ENCODE results near the gene OSBPL9. TPM values are rescaled to one million over a fixed set of nuclear protein-coding genes. Genes with fewer than 3 reads are reported as not detected.

OSBPL9 gene
- total RNA-seq, 1 experiment from 2014 or later = 52.6 TPM

- H3K36me3 ChIP-seq (ENCODE audit: control insufficient read depth in 1 of 2, insufficient read depth in 2 of 2, low read length in 2 of 2) = no peaks in the 10 kb centered on the region
- no peak overlapping the region for H2AFZ ChIP-seq (ENCODE audit: low read depth, low read length, poor library complexity, severe bottlenecking)
- peaks cover 30 to 43% of the 10 kb centered on the region in 2 experiments for H3K4me1 ChIP-seq (ENCODE audit: control insufficient read depth in 1 of 2, insufficient read depth in 2 of 2, low read length in 2 of 2)
- no peak overlapping the region for H3K9ac ChIP-seq (ENCODE audit: low read length)
- no peaks in the 10 kb centered on the region for H3K27me3 ChIP-seq (ENCODE audit: insufficient read depth, low read length)
- H3K4me2 ChIP-seq (ENCODE audit: low read length) = no peak overlapping the region
- H3K9me2 ChIP-seq (ENCODE audit: insufficient read depth) = no peaks in the 10 kb centered on the region
- no peak for ATAC-seq
- H3K79me2 ChIP-seq (ENCODE audit: insufficient read depth, low read length) = peaks cover 84% of the 10 kb centered on the region
- no peak overlapping the region for H3K27ac ChIP-seq (ENCODE audit: low read depth, low read length)
- RAD21 ChIA-PET (ENCODE audit: low non-redundant PET in 1 of 2, low total read pairs in 2 of 2, uncharacterized antibody in 2 of 2, unreplicated experiment in 2 of 2) = no interaction called here
- no peak overlapping the region for H3K4me3 ChIP-seq (replicated peaks in 1 of 2; ENCODE audit: low read depth in 1 of 2, low read length in 2 of 2)
- DNase-seq (ENCODE audit: low read depth, low spot score) = no peak
- BruUV-seq (replicated peaks) = no TSS peak
- no peaks in the 10 kb centered on the region for H3K9me3 ChIP-seq (ENCODE audit: control insufficient read depth in 1 of 2, insufficient read depth in 1 of 2, low read depth in 1 of 2, low read length in 2 of 2)
- H4K20me1 ChIP-seq (ENCODE audit: insufficient read depth) = no peaks in the 10 kb centered on the region
- POLR2A ChIA-PET = no interaction called here
- CTCF ChIA-PET = no interaction called here
- intact Hi-C loops (cut with micrococcal nuclease) = loop anchor here (10.0 kb wide), 1 partner anchor 380 kb away; no protein-coding TSS in a partner anchor
- TF ChIP-seq RAD21 (IDR thresholded peaks at IDR 0.05; ENCODE audit: low read depth) = no peak
These were observed 8.0 kb downstream of the OSBPL9 start for GRCh38 chr1:51624855-51625254.

GRCh38 chr1:51627672-51628071 lies 10.8 kb downstream of the OSBPL9 start:
- TF ChIP-seq CTCF (IDR thresholded peaks at IDR 0.05 in 2 of 3, conservative IDR thresholded peaks at IDR 0.05 in 1 of 3; ENCODE audit: borderline replicate concordance in 1 of 3, insufficient read depth in 1 of 3, low read depth in 2 of 3, low read length in 2 of 3) (peak; percentile 41 to 59 (median 52); a peak in 5 of 6 replicates), CBX3 (IDR thresholded peaks at IDR 0.05; ENCODE audit: low read depth) (no peak), RAD21 (IDR thresholded peaks at IDR 0.05; ENCODE audit: low read depth) (peak; percentile 71)

More at GRCh38 chr1:51627672-51628071, 10.8 kb downstream of the OSBPL9 start:
- no peak overlapping the region for H3K4me3 ChIP-seq (replicated peaks in 1 of 2; ENCODE audit: low read depth in 1 of 2, low read length in 2 of 2)
- H2AFZ ChIP-seq (ENCODE audit: low read depth, low read length, poor library complexity, severe bottlenecking) = no peak overlapping the region
- H3K9me3 ChIP-seq (ENCODE audit: control insufficient read depth in 1 of 2, insufficient read depth in 1 of 2, low read depth in 1 of 2, low read length in 2 of 2) = no peaks in the 10 kb centered on the region
- no peak overlapping the region for H3K4me2 ChIP-seq (ENCODE audit: low read length)
- ChIA-PET RAD21 (ENCODE audit: low non-redundant PET in 1 of 2, low total read pairs in 2 of 2, uncharacterized antibody in 2 of 2, unreplicated experiment in 2 of 2) (no interaction called here), POLR2A (no interaction called here), CTCF (interaction anchor here (1.5 to 1.9 kb wide), 2 partner anchors 9 to 141 kb away, joined by 3 to 16 read pairs; no protein-coding TSS in a partner anchor)
- no peaks in the 10 kb centered on the region for H3K9me2 ChIP-seq (ENCODE audit: insufficient read depth)
- no TSS peak for BruUV-seq (replicated peaks)
- H3K36me3 ChIP-seq (ENCODE audit: control insufficient read depth in 1 of 2, insufficient read depth in 2 of 2, low read length in 2 of 2) = no peaks in the 10 kb centered on the region
- H3K9ac ChIP-seq (ENCODE audit: low read length) = no peak overlapping the region
- H3K27ac ChIP-seq (ENCODE audit: low read depth, low read length) = no peak overlapping the region
- DNase-seq (ENCODE audit: low read depth, low spot score) (no peak), ATAC-seq (peak; percentile 72)
- no peaks in the 10 kb centered on the region for H3K27me3 ChIP-seq (ENCODE audit: insufficient read depth, low read length)
- peaks cover 8 to 15% of the 10 kb centered on the region in 2 experiments for H3K4me1 ChIP-seq (ENCODE audit: control insufficient read depth in 1 of 2, insufficient read depth in 2 of 2, low read length in 2 of 2)
- H3K79me2 ChIP-seq (ENCODE audit: insufficient read depth, low read length) = peaks cover 72% of the 10 kb centered on the region
- no peaks in the 10 kb centered on the region for H4K20me1 ChIP-seq (ENCODE audit: insufficient read depth)
- intact Hi-C loops (cut with micrococcal nuclease) = loop anchor here (1.0 to 10.0 kb wide), 2 partner anchors 142 to 377 kb away; no protein-coding TSS in a partner anchor
